SK-N-SH treated with all-trans-retinoic acid at 6 μM for 48 hours (cell line): ENCODE results near the gene PLAU.

Source experiments
- ATAC-seq: fragments of 200-7000 bp; cut with Tn5 transposase; 3 replicates; pipeline ENCODE4 v1.9.1; 2020; ENCODE audit warnings: mild to moderate bottlenecking, moderate library complexity
- ARNTL ChIP-seq: fragments of 450-650 bp; formaldehyde crosslinking; IDR thresholded peaks from 2 replicates; pipeline ENCODE4 v1.5.0; 2020; ENCODE audit warnings: low read depth, mild to moderate bottlenecking, moderate library complexity, borderline replicate concordance
- BACH2 ChIP-seq: fragments of 250-450 bp; sonication (Bioruptor Pico); IDR thresholded peaks from 2 replicates; pipeline ENCODE4 v1.9.0; 2021; ENCODE audit warnings: mild to moderate bottlenecking, borderline replicate concordance
- CREB5 ChIP-seq: fragments of 250-450 bp; sonication (Bioruptor Pico); IDR thresholded peaks from 2 replicates; pipeline ENCODE4 v1.5.1; 2020; ENCODE audit warnings: low read depth, mild to moderate bottlenecking, moderate library complexity
- CSDC2 ChIP-seq: fragments of 250-450 bp; sonication (Bioruptor Pico); IDR thresholded peaks from 2 replicates; pipeline ENCODE4 v1.5.0; 2020; ENCODE audit warnings: mild to moderate bottlenecking, moderate library complexity
- ESRRG ChIP-seq: fragments of 250-450 bp; sonication (Bioruptor Pico); IDR thresholded peaks from 2 replicates; pipeline ENCODE4 v1.6.1; 2021; ENCODE audit warnings: mild to moderate bottlenecking
- GLIS3 ChIP-seq: fragments of 250-450 bp; sonication (Bioruptor Pico); IDR thresholded peaks from 2 replicates; pipeline ENCODE4 v1.5.0; 2020; ENCODE audit warnings: mild to moderate bottlenecking, moderate library complexity
- ISL1 ChIP-seq: fragments of 250-450 bp; sonication (Bioruptor Pico); IDR thresholded peaks from 2 replicates; pipeline ENCODE4 v2.1.2; 2022; ENCODE audit warnings: mild to moderate bottlenecking, moderate library complexity
- OSR1 ChIP-seq: fragments of 250-450 bp; sonication (Bioruptor Pico); IDR thresholded peaks from 2 replicates; pipeline ENCODE4 v1.8.0; 2022; ENCODE audit warnings: moderate library complexity, mild to moderate bottlenecking, inconsistent platforms
- PATZ1 ChIP-seq: fragments of 250-450 bp; sonication (Bioruptor Pico); IDR thresholded peaks from 2 replicates; pipeline ENCODE4 v1.8.0; 2020; ENCODE audit warnings: mild to moderate bottlenecking, moderate library complexity, borderline replicate concordance
- POU6F1 ChIP-seq: fragments of 250-450 bp; sonication (Bioruptor Pico); IDR thresholded peaks from 2 replicates; pipeline ENCODE4 v1.8.0; 2021; ENCODE audit warnings: low read depth, mild to moderate bottlenecking, moderate library complexity, borderline replicate concordance
- PPARA ChIP-seq: fragments of 250-450 bp; sonication (Bioruptor Pico); IDR thresholded peaks from 2 replicates; pipeline ENCODE4 v1.5.0; 2020; ENCODE audit warnings: mild to moderate bottlenecking, borderline replicate concordance
- RARB ChIP-seq: fragments of 250-450 bp; sonication (Bioruptor Pico); IDR thresholded peaks from 2 replicates; pipeline ENCODE4 v1.8.0; 2021; ENCODE audit warnings: mild to moderate bottlenecking, moderate library complexity
- SNAI2 ChIP-seq: fragments of 250-450 bp; sonication (Bioruptor Pico); IDR thresholded peaks from 2 replicates; pipeline ENCODE4 v1.5.0; 2020; ENCODE audit warnings: mild to moderate bottlenecking, moderate library complexity
- TCF4 ChIP-seq: fragments of 250-450 bp; sonication (Bioruptor Pico); IDR thresholded peaks from 2 replicates; pipeline ENCODE4 v1.8.0; 2021; ENCODE audit warnings: mild to moderate bottlenecking, moderate library complexity, borderline replicate concordance
- TOX ChIP-seq: fragments of 250-450 bp; sonication (Bioruptor Pico); IDR thresholded peaks from 2 replicates; pipeline ENCODE4 v1.8.0; 2021; ENCODE audit warnings: mild to moderate bottlenecking, moderate library complexity, borderline replicate concordance
- TSHZ2 ChIP-seq: fragments of 250-450 bp; sonication (Bioruptor Pico); IDR thresholded peaks from 2 replicates; pipeline ENCODE4 v1.5.0; 2020; ENCODE audit warnings: mild to moderate bottlenecking, moderate library complexity
- ZC3H10 ChIP-seq: fragments of 250-450 bp; sonication (Bioruptor Pico); IDR thresholded peaks from 2 replicates; pipeline ENCODE4 v1.5.1; 2021; ENCODE audit warnings: mild to moderate bottlenecking, moderate library complexity
- ZFP3 ChIP-seq: fragments of 250-450 bp; sonication (Bioruptor Pico); IDR thresholded peaks from 2 replicates; pipeline ENCODE4 v1.5.0; 2020; ENCODE audit warnings: mild to moderate bottlenecking, moderate library complexity
- ZFP30 ChIP-seq: fragments of 450-650 bp; formaldehyde crosslinking; IDR thresholded peaks from 2 replicates; pipeline ENCODE4 v1.5.0; 2022; ENCODE audit warnings: mild to moderate bottlenecking, moderate library complexity
- ZNF565 ChIP-seq: fragments of 450-650 bp; formaldehyde crosslinking; conservative IDR thresholded peaks from 2 replicates; pipeline ENCODE4 v1.5.0; 2020; ENCODE audit warnings: low read depth, mild to moderate bottlenecking, moderate library complexity
- ZNF70 ChIP-seq: fragments of 450-650 bp; formaldehyde crosslinking; IDR thresholded peaks from 2 replicates; pipeline ENCODE4 v1.5.0; 2020; ENCODE audit warnings: mild to moderate bottlenecking, moderate library complexity
- ZNF8 ChIP-seq: fragments of 450-650 bp; formaldehyde crosslinking; IDR thresholded peaks from 2 replicates; pipeline ENCODE4 v1.5.0; 2020; ENCODE audit warnings: mild to moderate bottlenecking, moderate library complexity
- TF ChIP-seq, protein P1 (sequence below): fragments of 250-450 bp; sonication (Bioruptor Pico); IDR thresholded peaks from 2 replicates; pipeline ENCODE4 v1.5.1; 2021; ENCODE audit warnings: mild to moderate bottlenecking, moderate library complexity

Gene PLAU

GRCh38 chr10:73911553-73912004 lies 647 bp downstream of the PLAU start (continued):
- TF ChIP-seq ZNF8 (CRISPR knock-in tag) (no peak), GLIS3 (no peak), ZFP30 (no peak), ZC3H10 (CRISPR knock-in tag) (no peak), SNAI2 (no peak), TCF4 (CRISPR knock-in tag) (no peak), ZNF70 (CRISPR knock-in tag) (no peak)
- TF ChIP-seq, all 23 proteins: peak for 0

DNA sequence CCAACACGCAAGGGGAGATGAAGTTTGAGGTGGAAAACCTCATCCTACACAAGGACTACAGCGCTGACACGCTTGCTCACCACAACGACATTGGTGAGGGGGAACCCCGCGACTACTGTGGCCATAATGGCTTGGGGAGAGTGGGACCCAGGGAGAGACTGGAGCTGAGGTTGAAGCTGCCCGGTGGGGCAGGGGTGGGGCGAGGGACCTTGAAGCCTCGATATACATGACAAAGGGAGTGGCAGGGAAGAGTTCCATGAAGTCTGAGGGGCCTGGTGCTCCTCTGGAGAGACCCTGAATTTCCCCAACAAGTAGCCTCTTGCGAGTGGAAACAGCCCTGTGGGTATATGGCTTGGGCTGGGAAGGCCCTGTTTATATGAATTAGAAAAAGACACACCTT lies 3.1 kb downstream of the PLAU start:
- ATAC-seq: no peak

GRCh38 chr10:73915206-73915851 lies 4.4 kb downstream of the PLAU start:
- ATAC-seq: no peak
- no peak for TF ChIP-seq TOX (CRISPR knock-in tag)
- TF ChIP-seq ISL1 (CRISPR knock-in tag): no peak
- no peak for TF ChIP-seq CREB5
- TF ChIP-seq BACH2 (CRISPR knock-in tag): no peak
- TF ChIP-seq OSR1 (CRISPR knock-in tag): no peak
- TF ChIP-seq TCF4 (CRISPR knock-in tag): no peak
- TF ChIP-seq ZNF70 (CRISPR knock-in tag): no peak
- TF ChIP-seq ZNF8 (CRISPR knock-in tag): no peak
- no peak for TF ChIP-seq ZNF565 (CRISPR knock-in tag)
- TF ChIP-seq ZFP30: no peak
- no peak for TF ChIP-seq RARB
- no peak for TF ChIP-seq ARNTL
- TF ChIP-seq GLIS3: no peak
- no peak for TF ChIP-seq TSHZ2 (CRISPR knock-in tag)
- no peak for TF ChIP-seq ZC3H10 (CRISPR knock-in tag)
- TF ChIP-seq CSDC2: no peak
- no peak for TF ChIP-seq PPARA (CRISPR knock-in tag)
- TF ChIP-seq ESRRG (CRISPR knock-in tag): no peak
- TF ChIP-seq, protein P1, sequence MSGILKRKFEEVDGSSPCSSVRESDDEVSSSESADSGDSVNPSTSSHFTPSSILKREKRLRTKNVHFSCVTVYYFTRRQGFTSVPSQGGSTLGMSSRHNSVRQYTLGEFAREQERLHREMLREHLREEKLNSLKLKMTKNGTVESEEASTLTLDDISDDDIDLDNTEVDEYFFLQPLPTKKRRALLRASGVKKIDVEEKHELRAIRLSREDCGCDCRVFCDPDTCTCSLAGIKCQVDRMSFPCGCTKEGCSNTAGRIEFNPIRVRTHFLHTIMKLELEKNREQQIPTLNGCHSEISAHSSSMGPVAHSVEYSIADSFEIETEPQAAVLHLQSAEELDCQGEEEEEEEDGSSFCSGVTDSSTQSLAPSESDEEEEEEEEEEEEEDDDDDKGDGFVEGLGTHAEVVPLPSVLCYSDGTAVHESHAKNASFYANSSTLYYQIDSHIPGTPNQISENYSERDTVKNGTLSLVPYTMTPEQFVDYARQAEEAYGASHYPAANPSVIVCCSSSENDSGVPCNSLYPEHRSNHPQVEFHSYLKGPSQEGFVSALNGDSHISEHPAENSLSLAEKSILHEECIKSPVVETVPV (CRISPR knock-in tag): no peak
- TF ChIP-seq, all 23 proteins: peak for 0

More for the DNA sequence above, 3.1 kb downstream of the PLAU start:
- TF ChIP-seq POU6F1 (CRISPR knock-in tag) (no peak), PPARA (CRISPR knock-in tag) (no peak), ZFP3 (CRISPR knock-in tag) (no peak), PATZ1 (CRISPR knock-in tag) (no peak), ESRRG (CRISPR knock-in tag) (no peak), GLIS3 (no peak), ZNF565 (CRISPR knock-in tag) (no peak), TOX (CRISPR knock-in tag) (no peak), ISL1 (CRISPR knock-in tag) (no peak)
- TF ChIP-seq, protein P1 (CRISPR knock-in tag): no peak
- TF ChIP-seq, all 23 proteins: peak for 0
